Cardiac fibroblast (primary cell): ENCODE results near the gene TMEM272.

Source experiments
- DNase-seq, 2 donors: peaks; one replicate each; pipeline versions ENCODE4 v3.0.0 to v3.0.0-alpha.2; 2010; ENCODE audit warnings: low read depth in 2 of 2
- H3K4me3 ChIP-seq, 2 donors: replicated peaks in 1 of 2; 1 replicate in 1 of 2; 2 replicates in 1 of 2; pipeline ENCODE4 v1.5.1; 2011; ENCODE audit warnings: low read depth in 2 of 2, low read length in 2 of 2, mild to moderate bottlenecking in 2 of 2, moderate library complexity in 1 of 2
- TF ChIP-seq, protein P1 (sequence below): IDR thresholded peaks from one replicate; pipeline ENCODE4 v1.5.1; 2011; ENCODE audit warnings: low read depth, mild to moderate bottlenecking, low read length, inconsistent platforms

TMEM272 gene

DNA sequence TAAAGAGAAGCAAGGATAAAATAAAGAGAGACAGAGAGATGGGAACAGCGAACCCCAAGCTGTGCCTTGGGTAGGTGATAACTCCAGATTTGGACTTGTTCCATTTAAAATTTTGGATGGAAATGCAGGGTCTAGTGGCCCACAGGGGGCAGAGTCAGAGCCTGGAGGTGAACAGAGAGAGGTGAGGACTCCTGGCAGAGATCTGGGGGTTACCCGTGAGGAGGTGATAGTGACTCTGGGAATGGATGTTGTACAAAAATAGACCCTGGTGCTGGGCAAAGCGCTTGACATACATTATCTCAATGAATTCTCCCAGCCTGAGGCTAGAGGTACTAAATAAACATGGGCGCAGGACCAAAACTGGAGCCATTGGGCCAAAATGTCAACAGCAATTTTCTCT is 26.7 kb downstream of the TMEM272 start:
- H3K4me3 ChIP-seq, result no peak overlapping the region
- DNase-seq, result no peak
- TF ChIP-seq, protein P1, sequence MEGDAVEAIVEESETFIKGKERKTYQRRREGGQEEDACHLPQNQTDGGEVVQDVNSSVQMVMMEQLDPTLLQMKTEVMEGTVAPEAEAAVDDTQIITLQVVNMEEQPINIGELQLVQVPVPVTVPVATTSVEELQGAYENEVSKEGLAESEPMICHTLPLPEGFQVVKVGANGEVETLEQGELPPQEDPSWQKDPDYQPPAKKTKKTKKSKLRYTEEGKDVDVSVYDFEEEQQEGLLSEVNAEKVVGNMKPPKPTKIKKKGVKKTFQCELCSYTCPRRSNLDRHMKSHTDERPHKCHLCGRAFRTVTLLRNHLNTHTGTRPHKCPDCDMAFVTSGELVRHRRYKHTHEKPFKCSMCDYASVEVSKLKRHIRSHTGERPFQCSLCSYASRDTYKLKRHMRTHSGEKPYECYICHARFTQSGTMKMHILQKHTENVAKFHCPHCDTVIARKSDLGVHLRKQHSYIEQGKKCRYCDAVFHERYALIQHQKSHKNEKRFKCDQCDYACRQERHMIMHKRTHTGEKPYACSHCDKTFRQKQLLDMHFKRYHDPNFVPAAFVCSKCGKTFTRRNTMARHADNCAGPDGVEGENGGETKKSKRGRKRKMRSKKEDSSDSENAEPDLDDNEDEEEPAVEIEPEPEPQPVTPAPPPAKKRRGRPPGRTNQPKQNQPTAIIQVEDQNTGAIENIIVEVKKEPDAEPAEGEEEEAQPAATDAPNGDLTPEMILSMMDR, result no peak

DNA sequence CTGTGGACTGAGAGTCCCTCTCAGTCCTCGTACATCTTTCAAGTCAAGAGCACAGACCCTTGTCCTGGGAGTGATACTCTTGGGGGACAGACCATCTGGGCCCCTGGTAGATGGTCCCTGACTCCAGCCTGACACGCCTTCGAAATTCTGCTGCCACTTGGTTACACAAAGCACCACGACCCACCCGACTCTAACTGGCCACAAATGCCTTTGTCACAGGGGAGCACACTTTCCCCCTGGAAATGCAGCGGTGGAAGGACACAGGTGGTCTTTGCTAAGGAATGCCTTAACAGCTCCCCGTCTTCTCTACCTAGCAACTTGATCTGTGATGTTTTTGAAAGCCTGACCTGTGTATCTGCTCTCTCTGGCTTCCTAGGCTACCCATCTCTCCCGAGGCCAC is 27.3 kb downstream of the TMEM272 start:
- no peak overlapping the region for H3K4me3 ChIP-seq
- TF ChIP-seq, protein P1, result no peak
- no peak for DNase-seq

DNA sequence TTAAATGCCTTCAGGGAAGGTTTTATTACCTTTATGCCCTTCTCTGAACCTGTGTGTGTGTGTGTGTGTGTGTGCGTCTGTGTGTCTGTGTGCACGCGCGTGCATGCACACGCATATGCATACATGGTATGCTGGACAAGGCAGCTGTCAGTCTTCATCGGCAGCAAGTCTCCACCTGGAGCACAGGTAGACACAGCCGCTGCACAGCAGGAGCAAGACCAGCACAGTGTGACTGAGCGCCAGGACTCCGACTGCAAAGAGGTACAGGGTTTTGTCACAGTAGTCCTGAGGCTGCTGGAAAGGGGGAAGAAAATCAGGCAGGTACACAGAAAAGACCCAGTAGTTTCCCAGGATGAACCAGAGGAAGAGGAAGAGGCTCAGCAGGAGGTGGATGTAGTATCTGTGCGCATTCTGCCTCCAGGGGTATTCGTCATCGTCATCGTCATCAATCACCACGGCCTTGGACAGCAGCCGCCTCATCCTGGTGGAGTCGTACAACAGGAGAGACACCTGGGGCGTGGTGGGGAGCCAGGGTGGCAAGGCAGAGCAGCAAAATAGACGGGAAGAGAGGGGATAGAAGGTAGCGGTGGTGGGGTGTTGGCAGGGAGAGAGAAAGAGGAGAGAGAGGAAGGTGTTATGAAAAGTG is 28.2 kb downstream of the TMEM272 start:
- no peak overlapping the region for H3K4me3 ChIP-seq
- DNase-seq, result no peak
- TF ChIP-seq, protein P1, result no peak

DNA sequence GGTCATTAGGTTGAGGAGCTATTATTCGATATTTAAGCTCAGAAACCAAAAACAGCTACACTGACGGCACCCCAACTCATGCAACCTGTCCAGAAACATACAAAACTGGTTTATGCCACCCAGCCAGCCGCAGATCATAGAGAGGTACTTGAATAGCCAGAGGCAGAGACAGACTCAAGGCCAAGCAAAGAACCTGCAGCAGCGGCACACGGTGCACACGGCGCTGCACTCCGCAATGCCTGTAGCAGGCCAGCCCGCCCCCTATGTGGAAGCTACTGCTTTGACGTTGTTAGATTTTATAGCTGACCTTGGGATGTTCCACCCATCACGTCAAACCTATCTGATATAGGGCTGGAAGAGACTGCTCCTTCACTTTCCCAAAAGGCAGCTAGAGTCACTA is 29.1 kb downstream of the TMEM272 start:
- H3K4me3 ChIP-seq, result no peak overlapping the region
- TF ChIP-seq, protein P1, result no peak
- DNase-seq, result no peak

DNA sequence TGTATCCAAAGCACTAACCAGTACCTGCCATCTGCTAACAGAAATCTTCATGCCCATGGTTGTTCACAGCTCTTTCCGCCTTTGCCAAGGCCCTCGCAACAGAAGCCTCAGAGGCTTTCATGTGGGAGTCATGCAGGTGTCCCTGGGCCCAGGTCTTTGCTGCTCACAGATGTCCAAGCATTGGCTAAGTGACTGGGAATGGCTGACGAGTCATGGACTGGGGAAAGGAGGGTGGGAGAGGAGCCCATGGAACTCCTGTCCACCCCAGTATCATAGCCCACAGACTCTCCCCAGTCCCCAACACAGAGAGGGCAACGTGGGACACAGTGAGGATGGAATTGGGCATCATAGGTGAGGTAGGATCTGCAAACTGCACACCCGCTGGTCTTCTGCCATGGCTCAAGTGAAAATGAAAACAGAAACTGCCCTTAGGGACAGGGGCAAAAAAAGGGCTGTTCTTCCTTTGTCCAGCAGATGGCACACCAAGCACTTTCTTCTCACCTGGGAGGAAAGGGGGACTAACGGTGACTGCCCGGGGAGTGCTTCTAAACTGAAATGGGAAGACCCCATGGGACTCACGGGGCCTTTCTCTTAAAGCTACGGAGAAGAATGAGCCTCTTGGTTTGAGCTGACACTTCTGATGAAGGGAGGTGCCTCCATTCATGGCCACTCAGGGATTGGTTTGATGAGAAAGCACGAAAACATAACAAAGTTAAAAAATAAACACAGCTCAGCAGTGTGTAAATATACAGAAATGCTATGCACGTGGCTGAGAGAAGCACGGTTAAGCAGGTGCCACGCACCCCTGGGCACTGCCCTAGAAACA is 29.9 kb downstream of the TMEM272 start:
- peak overlapping the region in 1 of 2 donors; percentile 21 for H3K4me3 ChIP-seq
- TF ChIP-seq, protein P1, result peak; percentile 86
- DNase-seq, result peak; percentile 71 to 73

DNA sequence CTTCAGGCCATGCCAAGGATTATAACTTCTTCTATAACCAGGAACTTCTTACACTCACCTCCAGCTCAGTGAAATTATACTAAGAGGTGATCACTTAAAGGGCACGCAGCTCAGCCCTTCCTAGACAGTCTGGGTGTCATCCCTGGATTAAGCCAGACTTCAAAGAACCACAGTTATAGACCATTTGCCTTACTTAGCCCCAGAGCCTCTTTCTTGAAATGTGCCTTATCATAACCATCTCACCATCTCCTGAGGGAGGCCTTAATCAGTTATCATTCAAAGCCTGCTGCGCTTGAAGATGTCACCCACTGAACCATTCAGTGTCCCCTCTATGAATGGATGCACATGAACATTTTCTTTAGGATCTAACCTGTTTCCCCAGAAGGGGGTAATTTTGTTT is 30.9 kb downstream of the TMEM272 start:
- TF ChIP-seq, protein P1, result no peak
- H3K4me3 ChIP-seq, result no peak overlapping the region
- DNase-seq, result no peak
